T-cell (primary cell): ENCODE measurements around the gene CREB1. TPM values are rescaled to one million over a fixed set of nuclear protein-coding genes. Genes with fewer than 3 reads are reported as not detected.

Source experiments
- ATAC-seq, 4 experiments: fragments of 200-7000 bp in 3 of 4; fragments of 150-1000 bp in 1 of 4; cut with Tn5 transposase; replicated peaks in 1 of 4; 1 replicate in 3 of 4; 2 replicates in 1 of 4; pipeline ENCODE4 v1.10.0; 2021; ENCODE audit warnings: moderate library complexity in 3 of 4, mild to moderate bottlenecking in 2 of 4, moderate number of reproducible peaks in 1 of 4
- CTCF ChIA-PET, 2 donors: fragments of 300-600 bp; sonication (Branson Sonifier 250); formaldehyde crosslinking; loops; one replicate each; lab custom pipeline; 2022; ENCODE audit warnings: antibody characterized with exemption in 2 of 2; lab: Charles Lee
- POLR2A ChIA-PET, 2 donors: fragments of 300-600 bp; sonication (Branson Sonifier 250); formaldehyde crosslinking; loops; one replicate each; lab custom pipeline; 2022; ENCODE audit warnings: antibody characterized with exemption in 2 of 2; lab: Charles Lee
- DNase-seq, 35 experiments: peaks; one replicate each; pipeline versions ENCODE4 v3.0.0 to v3.0.0-alpha.2; 2013 to 2023
- H3K27ac ChIP-seq: one replicate; pipeline ENCODE4 v1.5.1; 2013; ENCODE audit warnings: low read length
- H3K27me3 ChIP-seq, 2 experiments: replicated peaks in 1 of 2; 1 replicate in 1 of 2; 2 replicates in 1 of 2; pipeline versions ENCODE4 v1.6.1 to v1.7.0; 2013; ENCODE audit warnings: low read length in 1 of 2, mixed read lengths in 1 of 2; ENCODE audit not compliant: control insufficient read depth in 2 of 2, insufficient read depth in 2 of 2; ENCODE audit errors: extremely low read depth in 1 of 2
- H3K36me3 ChIP-seq, 2 donors: 1 replicate in 1 of 2; 2 replicates in 1 of 2; pipeline versions ENCODE4 v1.6.1 to v1.7.0; 2013; ENCODE audit warnings: low read length in 1 of 2; ENCODE audit not compliant: control insufficient read depth in 2 of 2, insufficient read depth in 1 of 2; ENCODE audit errors: extremely low read depth in 1 of 2
- H3K4me1 ChIP-seq, 2 experiments: 1 replicate in 1 of 2; 2 replicates in 1 of 2; pipeline versions ENCODE4 v1.6.1 to v1.7.0; 2013; ENCODE audit warnings: low read length in 2 of 2, mixed read lengths in 1 of 2; ENCODE audit not compliant: insufficient read depth in 2 of 2, control insufficient read depth in 1 of 2; ENCODE audit errors: extremely low read depth in 1 of 2
- H3K4me3 ChIP-seq, 2 donors: 1 replicate in 1 of 2; 2 replicates in 1 of 2; pipeline versions ENCODE4 v1.5.1 to v1.7.0; 2013; ENCODE audit warnings: mild to moderate bottlenecking in 2 of 2, low read length in 1 of 2, moderate library complexity in 1 of 2; ENCODE audit not compliant: control insufficient read depth in 1 of 2; ENCODE audit errors: extremely low read depth in 1 of 2
- H3K9me3 ChIP-seq: 2 replicates; pipeline ENCODE4 v1.7.0; 2013
- H3K27ac Mint-ChIP-seq, 2 donors: one replicate each; pipeline ENCODE4 v1.8.0; 2020 to 2021; ENCODE audit warnings: mild to moderate bottlenecking in 2 of 2, mixed read lengths in 2 of 2
- H3K27me3 Mint-ChIP-seq, 2 donors: one replicate each; pipeline ENCODE4 v1.8.0; 2021 to 2022; ENCODE audit warnings: mixed read lengths in 2 of 2
- H3K36me3 Mint-ChIP-seq: one replicate; pipeline ENCODE4 v1.8.0; 2021; ENCODE audit warnings: mixed read lengths
- H3K4me1 Mint-ChIP-seq, 3 donors: one replicate each; pipeline ENCODE4 v1.8.0; 2020 to 2022; ENCODE audit warnings: mixed read lengths in 3 of 3, mild to moderate bottlenecking in 1 of 3
- H3K4me3 Mint-ChIP-seq, 3 donors: one replicate each; pipeline ENCODE4 v1.8.0; 2020 to 2022; ENCODE audit warnings: mild to moderate bottlenecking in 3 of 3, mixed read lengths in 3 of 3, moderate library complexity in 3 of 3
- H3K9me3 Mint-ChIP-seq, 3 donors: one replicate each; pipeline ENCODE4 v1.8.0; 2020 to 2022; ENCODE audit warnings: mixed read lengths in 3 of 3
- WGBS: methylation state at CpG from one replicate; pipeline ENCODE4 v1.1.5; 2013; ENCODE audit warnings: missing lambda C conversion rate; ENCODE audit not compliant: insufficient coverage; 5-methylcytosine and 5-hydroxymethylcytosine counted together
- total RNA-seq, 35 experiments: library from RNA in 6 of 35; stranded (reverse) in 6 of 35; fragments of 120-200 nt in 1 of 35; gene quantifications; one replicate each; pipeline versions ENCODE4 v1.2.1 to v1.2.4 and lab custom pipeline; 2013 to 2026

CREB1 gene
- total RNA-seq, 5 donors from 2014 or later (not counting 1 experiment from before 2014, with no cell fraction given): 94.0 to 118 (median 100) TPM

DNA sequence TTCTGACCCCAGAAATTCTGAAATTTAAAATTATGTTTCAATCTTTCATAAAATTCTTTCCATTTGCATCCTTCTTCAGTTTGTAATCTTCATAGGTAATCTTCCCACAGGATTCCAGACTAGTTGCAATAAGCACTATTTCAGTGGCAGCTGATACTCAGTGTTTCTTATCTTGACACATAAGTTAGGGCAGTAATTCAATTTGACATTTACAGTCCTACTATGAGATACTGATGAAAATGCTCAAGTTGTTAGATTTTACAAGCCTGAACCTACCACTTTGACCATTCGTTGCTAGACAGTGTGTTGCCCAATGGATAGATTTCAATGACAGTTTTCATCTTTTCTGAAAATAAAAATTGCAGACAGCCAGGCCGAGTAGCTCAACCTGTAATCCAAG is 85.1 kb downstream of the CREB1 start:
- Mint-ChIP-seq H3K27ac (no peak overlapping the region), H3K27me3 (no peaks in the 10 kb centered on the region)
- POLR2A ChIA-PET: no interaction called here

DNA sequence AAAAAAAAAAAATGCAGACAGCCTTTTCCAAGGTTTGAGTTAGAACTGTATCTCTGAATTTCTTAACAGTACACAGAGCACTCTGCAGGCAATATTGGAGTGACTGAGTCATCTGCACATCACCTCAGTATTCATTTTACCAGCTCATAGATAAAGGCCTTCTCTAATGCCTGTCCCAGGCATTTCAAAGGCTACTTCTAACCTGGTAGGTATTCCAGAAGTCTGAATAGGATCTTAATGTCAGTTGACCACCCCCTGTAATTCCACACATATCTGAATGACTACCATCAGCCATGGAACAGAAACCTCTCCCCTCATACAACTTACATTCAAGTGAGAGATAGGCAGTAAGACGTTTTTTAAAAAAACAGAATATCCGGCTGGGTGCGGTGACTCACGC is 86.4 kb downstream of the CREB1 start:
- no peaks in the 10 kb centered on the region for H3K27me3 ChIP-seq
- Mint-ChIP-seq H3K9me3 (no peaks in the 10 kb centered on the region), H3K27me3 (no peaks in the 10 kb centered on the region), H3K27ac (no peak overlapping the region), H3K4me1 (peaks cover 19 to 27% (median 21%) of the 10 kb centered on the region in 3 donors), H3K4me3 (no peak overlapping the region), H3K36me3 (peaks cover 40% of the 10 kb centered on the region)
- WGBS: no CpG with 5 or more reads among the region's 4 CpGs
- no peak for DNase-seq
- H3K4me1 ChIP-seq: peaks cover 2 to 15% of the 10 kb centered on the region in 2 experiments
- no peaks in the 10 kb centered on the region for H3K9me3 ChIP-seq
- ChIA-PET CTCF (no interaction called here), POLR2A (interaction anchor here in 1 of 2 donors (0.6 kb wide), 1 partner anchor 16 kb away, joined by 3 read pairs; no protein-coding TSS in a partner anchor)
- ATAC-seq: no peak
- H3K27ac ChIP-seq: no peak overlapping the region
- H3K4me3 ChIP-seq: no peak overlapping the region
- H3K36me3 ChIP-seq: peaks cover 4 to 40% of the 10 kb centered on the region in 2 donors

More for the DNA sequence above, 85.1 kb downstream of the CREB1 start:
- no peak for DNase-seq
- CTCF ChIA-PET: interaction anchor here in 1 of 2 donors (0.5 kb wide), 1 partner anchor 359 kb away, joined by 3 read pairs; no protein-coding TSS in a partner anchor
- Mint-ChIP-seq H3K36me3 (peaks cover 36% of the 10 kb centered on the region), H3K9me3 (no peaks in the 10 kb centered on the region), H3K4me1 (peaks cover 7 to 15% (median 14%) of the 10 kb centered on the region in 3 donors), H3K4me3 (no peak overlapping the region)
- Histone ChIP-seq H3K9me3 (no peaks in the 10 kb centered on the region), H3K36me3 (peaks cover 4 to 34% of the 10 kb centered on the region in 2 donors), H3K4me1 (peaks cover 0 to 7% of the 10 kb centered on the region in 2 experiments), H3K4me3 (no peak overlapping the region), H3K27me3 (no peaks in the 10 kb centered on the region), H3K27ac (no peak overlapping the region)
- no peak for ATAC-seq
- no CpG with 5 or more reads among the region's 2 CpGs for WGBS

DNA sequence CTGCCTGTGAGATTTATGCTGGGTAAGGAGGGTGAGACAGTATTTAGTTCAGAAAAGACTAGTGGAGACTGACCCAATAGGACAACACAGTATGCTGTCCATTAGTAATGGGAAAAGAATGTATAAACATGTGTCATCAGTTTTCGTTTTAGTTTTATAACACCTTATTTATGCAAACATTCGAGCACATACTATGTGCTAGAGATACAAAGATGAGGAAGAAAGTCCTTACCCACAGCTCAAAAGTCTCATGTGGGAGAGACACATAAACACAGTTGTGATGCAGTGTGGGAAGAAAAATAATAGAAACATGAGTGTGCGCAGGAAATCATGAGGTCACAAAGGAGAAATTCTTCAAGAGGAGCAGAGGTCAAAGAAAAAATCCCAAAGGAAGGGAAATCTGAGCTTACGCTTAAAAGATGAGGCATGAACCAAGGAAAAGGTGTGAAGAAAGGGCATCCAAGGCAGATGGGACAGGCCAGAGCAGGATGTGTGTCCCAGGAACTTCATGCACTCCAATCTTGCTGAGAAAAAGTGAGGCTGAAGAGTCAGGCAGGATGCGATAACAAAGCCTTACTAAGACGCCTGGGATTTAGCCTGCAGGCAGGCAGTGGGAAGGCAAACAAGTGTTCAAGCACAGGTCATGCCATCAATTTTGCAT is 87.4 kb downstream of the CREB1 start:
- H3K4me3 ChIP-seq: no peak overlapping the region
- POLR2A ChIA-PET: interaction anchor here in 1 of 2 donors (0.6 kb wide), 1 partner anchor 283 kb away, joined by 4 read pairs; no protein-coding TSS in a partner anchor
- Mint-ChIP-seq H3K4me1 (peaks cover 27 to 34% (median 27%) of the 10 kb centered on the region in 3 donors), H3K27ac (peak overlapping the region in 1 of 2 donors; percentile 24), H3K4me3 (no peak overlapping the region), H3K36me3 (peaks cover 44% of the 10 kb centered on the region), H3K9me3 (no peaks in the 10 kb centered on the region), H3K27me3 (no peaks in the 10 kb centered on the region)
- H3K36me3 ChIP-seq: peaks cover 8 to 46% of the 10 kb centered on the region in 2 donors
- H3K4me1 ChIP-seq: peaks cover 9 to 15% of the 10 kb centered on the region in 2 experiments
- H3K9me3 ChIP-seq: no peaks in the 10 kb centered on the region
- DNase-seq (no peak), ATAC-seq (no peak)
- H3K27ac ChIP-seq: no peak overlapping the region
- CTCF ChIA-PET: interaction anchor here in 1 of 2 donors (0.5 kb wide), 1 partner anchor 456 kb away, joined by 8 read pairs; no protein-coding TSS in a partner anchor
- WGBS: 100% methylated on average over 4 of the region's 6 CpGs
- no peaks in the 10 kb centered on the region for H3K27me3 ChIP-seq

DNA sequence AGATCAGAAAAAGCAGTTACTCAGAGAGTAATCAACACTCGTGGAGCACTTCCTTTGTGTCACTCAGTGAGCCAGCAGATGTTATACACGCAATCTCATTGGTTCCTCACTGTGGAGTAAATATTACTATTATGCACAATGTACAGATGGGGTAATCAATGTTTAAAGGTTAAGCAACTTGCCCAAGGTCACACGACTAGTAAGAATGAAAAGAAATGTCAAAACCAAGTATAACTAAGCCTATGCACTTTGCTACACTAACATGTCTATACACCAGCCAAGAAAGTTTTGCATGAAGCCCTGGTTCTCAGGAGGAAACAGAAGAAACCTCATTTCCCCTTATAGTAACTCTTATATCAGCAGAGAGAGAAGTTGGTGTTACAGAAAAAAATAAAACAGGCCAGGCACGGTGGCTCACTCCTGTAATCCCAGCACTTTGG is 90.0 kb downstream of the CREB1 start:
- POLR2A ChIA-PET: interaction anchor here in 1 of 2 donors (0.6 kb wide), 1 partner anchor 90 kb away, joined by 7 read pairs; no protein-coding TSS in a partner anchor
- Mint-ChIP-seq H3K9me3 (no peaks in the 10 kb centered on the region), H3K36me3 (peaks cover 34% of the 10 kb centered on the region), H3K27ac (peak overlapping the region; percentile 54 to 83), H3K4me3 (peak overlapping the region in 1 of 3 donors; percentile 41), H3K27me3 (no peaks in the 10 kb centered on the region), H3K4me1 (peaks cover 44 to 54% (median 45%) of the 10 kb centered on the region in 3 donors)
- Histone ChIP-seq H3K36me3 (peaks cover 8 to 47% of the 10 kb centered on the region in 2 donors), H3K27ac (peak overlapping the region; percentile 42), H3K4me1 (peaks cover 15 to 20% of the 10 kb centered on the region in 2 experiments), H3K9me3 (no peaks in the 10 kb centered on the region), H3K27me3 (no peaks in the 10 kb centered on the region), H3K4me3 (no peak overlapping the region)
- ATAC-seq (peak; percentile 21 to 31 (median 29)), DNase-seq (peak in 1 of 35 experiments; percentile 15)
- CTCF ChIA-PET: interaction anchor here in 1 of 2 donors (0.6 kb wide), 1 partner anchor 99 kb away, joined by 6 read pairs; no protein-coding TSS in a partner anchor
- WGBS: no CpG with 5 or more reads among the region's 4 CpGs

DNA sequence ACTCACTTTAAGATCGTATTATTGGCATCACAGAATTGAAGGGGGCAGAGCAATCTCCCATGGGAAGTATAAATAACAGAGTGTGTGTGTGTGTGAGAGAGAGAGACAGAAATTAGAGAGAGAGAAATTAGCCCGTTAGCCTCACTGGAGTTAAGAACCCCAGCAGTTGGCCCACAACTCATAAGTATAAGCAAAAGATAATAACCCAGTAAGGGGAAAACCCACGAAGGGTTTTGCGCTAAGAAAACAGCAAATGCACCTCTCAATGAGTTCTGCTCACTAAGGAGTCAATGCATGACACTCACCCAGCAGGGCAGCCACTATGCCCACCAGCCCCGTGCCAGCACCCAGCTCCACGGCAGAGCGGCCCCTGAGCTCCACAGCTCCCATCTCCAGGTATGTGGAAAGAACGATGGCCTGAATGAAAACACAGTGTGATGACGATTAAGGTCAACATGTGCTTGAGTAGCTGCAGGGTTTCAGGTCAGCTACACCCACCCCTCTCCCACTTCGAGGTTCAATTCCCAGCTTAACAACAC is 91.8 kb downstream of the CREB1 start:
- Mint-ChIP-seq H3K9me3 (no peaks in the 10 kb centered on the region), H3K36me3 (peaks cover 32% of the 10 kb centered on the region), H3K4me1 (peaks cover 44 to 54% (median 45%) of the 10 kb centered on the region in 3 donors), H3K27ac (peak overlapping the region in 1 of 2 donors; percentile 44), H3K4me3 (peak overlapping the region in 1 of 3 donors; percentile 17), H3K27me3 (no peaks in the 10 kb centered on the region)
- Histone ChIP-seq H3K36me3 (peaks cover 8 to 37% of the 10 kb centered on the region in 2 donors), H3K4me1 (peaks cover 15 to 28% of the 10 kb centered on the region in 2 experiments), H3K27ac (peak overlapping the region; percentile 11), H3K4me3 (no peak overlapping the region), H3K27me3 (no peaks in the 10 kb centered on the region), H3K9me3 (no peaks in the 10 kb centered on the region)
- POLR2A ChIA-PET: interaction anchor here (0.6 kb wide), 4 partner anchors 49 to 1473 kb away, joined by 3 to 5 read pairs (median 4); no protein-coding TSS in a partner anchor
- DNase-seq (no peak), ATAC-seq (no peak)
- WGBS: 85% methylated on average over 5 of the region's 10 CpGs
- CTCF ChIA-PET: interaction anchor here (0.5 to 0.6 kb wide), 7 partner anchors 8 to 633 kb away, joined by 3 to 6 read pairs (median 5); partner anchors contain the start of gene CCNYL1 (in 1 of the 2)
